GM12878 (cell line): ENCODE data around the gene DRAXIN. TPM values are rescaled to one million over a fixed set of nuclear protein-coding genes. Genes with fewer than 3 reads are reported as not detected.

Source experiments
- ATAC-seq: fragments of 200-7000 bp; cut with Tn5 transposase; 3 replicates; pipeline ENCODE4 v1.9.1; 2020; ENCODE audit warnings: mild to moderate bottlenecking, moderate library complexity
- BruUV-seq: library from RNA; stranded (reverse); fragments of 400-500 nt; replicated peaks from 2 replicates; lab custom pipeline; 2021; lab: Mats Ljungman, UMichigan
- CTCF ChIA-PET: fragments of 300-600 bp; sonication (Branson Sonifier 250); formaldehyde crosslinking; extraction: SDS; loops from one replicate; lab custom pipeline; 2021; ENCODE audit warnings: inconsistent platforms; lab: Yijun Ruan, JAX
- POLR2A ChIA-PET: fragments of 350-600 bp; formaldehyde crosslinking; extraction: SDS; loops from one replicate; lab custom pipeline; 2021; ENCODE audit warnings: inconsistent platforms; lab: Charles Lee
- RAD21 ChIA-PET: fragments of 300-600 bp; sonication (Branson Sonifier 250); formaldehyde crosslinking; loops from one replicate; lab custom pipeline; 2023; ENCODE audit warnings: antibody characterized with exemption; ENCODE audit not compliant: unreplicated experiment; lab: Charles Lee
- SMC1A ChIA-PET: fragments of 300-600 bp; sonication (Branson Sonifier 250); formaldehyde crosslinking; loops from one replicate; lab custom pipeline; 2023; ENCODE audit not compliant: unreplicated experiment, uncharacterized antibody; lab: Charles Lee
- DNase-seq: peaks from one replicate; pipeline ENCODE4 v3.0.0-alpha.2; 2011; ENCODE audit warnings: low read depth, low spot score
- FAIRE-seq: peaks from 3 replicates; lab custom pipeline; 2011; peaks lifted over from hg19 to GRCh38; lab: Jason Lieb, UNC
- H2AFZ ChIP-seq: 2 replicates; pipeline ENCODE4 v1.6.0; 2011; ENCODE audit warnings: low read depth, low read length, control low read depth; ENCODE audit not compliant: control insufficient read depth
- H3K27ac ChIP-seq: 2 replicates; pipeline ENCODE4 v1.5.1; 2011; ENCODE audit warnings: control low read depth; ENCODE audit not compliant: control insufficient read depth, insufficient read depth
- H3K27me3 ChIP-seq, 2 experiments: replicated peaks in 1 of 2; 2 replicates each; pipeline versions ENCODE4 v1.6.0 to v1.6.1; 2011; ENCODE audit warnings: low read length in 1 of 2; ENCODE audit not compliant: control insufficient read depth in 2 of 2, insufficient read depth in 2 of 2
- H3K36me3 ChIP-seq, 2 experiments: 2 replicates each; pipeline ENCODE4 v1.5.1; 2011; ENCODE audit warnings: low read length in 1 of 2; ENCODE audit not compliant: control insufficient read depth in 2 of 2, insufficient read depth in 2 of 2
- H3K4me1 ChIP-seq: 2 replicates; pipeline ENCODE4 v1.6.1; 2011; ENCODE audit warnings: mild to moderate bottlenecking, low read length, moderate library complexity, mixed read lengths; ENCODE audit not compliant: control insufficient read depth, insufficient read depth
- H3K4me2 ChIP-seq: 2 replicates; pipeline ENCODE4 v1.6.0; 2011; ENCODE audit warnings: control low read depth; ENCODE audit not compliant: control insufficient read depth, insufficient read depth
- H3K4me3 ChIP-seq: fragments of 200-600 bp; sonication (generic); 2 replicates; pipeline ENCODE4 v1.5.1; 2016
- H3K79me2 ChIP-seq: 2 replicates; pipeline ENCODE4 v1.6.0; 2011; ENCODE audit warnings: low read length; ENCODE audit not compliant: control insufficient read depth, insufficient read depth
- H3K9ac ChIP-seq: 2 replicates; pipeline ENCODE4 v1.8.0; 2011; ENCODE audit warnings: low read length, control low read depth, mixed read lengths; ENCODE audit not compliant: control insufficient read depth, insufficient read depth
- H3K9me3 ChIP-seq: replicated peaks from 3 replicates; pipeline ENCODE4 v1.5.1; 2011; ENCODE audit warnings: mild to moderate bottlenecking, low read length; ENCODE audit not compliant: control insufficient read depth, insufficient read depth
- H4K20me1 ChIP-seq: 2 replicates; pipeline ENCODE4 v1.6.0; 2011; ENCODE audit not compliant: control insufficient read depth, insufficient read depth
- BCL3 ChIP-seq: IDR thresholded peaks from 2 replicates; pipeline ENCODE4 v1.6.1; 2011; ENCODE audit warnings: borderline replicate concordance, low read depth, mild to moderate bottlenecking, moderate library complexity, low read length; ENCODE audit not compliant: insufficient read depth, poor library complexity, severe bottlenecking
- GATAD2B ChIP-seq: fragments of 450-650 bp; conservative IDR thresholded peaks from 2 replicates; pipeline ENCODE4 v1.6.1; 2017; ENCODE audit warnings: low read depth, mild to moderate bottlenecking, moderate library complexity
- IKZF2 ChIP-seq, 2 experiments: fragments of 450-650 bp; IDR thresholded peaks; 2 replicates each; pipeline ENCODE4 v1.6.1; 2017; ENCODE audit warnings: mild to moderate bottlenecking in 2 of 2, moderate library complexity in 2 of 2
- PAX5 ChIP-seq: IDR thresholded peaks from 2 replicates; pipeline ENCODE4 v1.6.1; 2011; ENCODE audit warnings: low read depth, low read length, borderline replicate concordance
- SP1 ChIP-seq: IDR thresholded peaks from one replicate; pipeline ENCODE4 v1.6.1; 2011; ENCODE audit warnings: low read depth, low read length
- SRF ChIP-seq, 2 experiments: IDR thresholded peaks; 2 replicates each; pipeline ENCODE4 v1.6.1; 2011; ENCODE audit warnings: low read depth in 2 of 2, low read length in 2 of 2, mild to moderate bottlenecking in 1 of 2, moderate library complexity in 1 of 2
- TCF3 ChIP-seq: IDR thresholded peaks from 2 replicates; pipeline ENCODE4 v1.6.1; 2012; ENCODE audit warnings: low read depth, mild to moderate bottlenecking, low read length, borderline replicate concordance; ENCODE audit not compliant: insufficient read depth
- USF1 ChIP-seq: IDR thresholded peaks from 2 replicates; pipeline ENCODE4 v1.6.1; 2011; ENCODE audit warnings: borderline replicate concordance, low read depth, mild to moderate bottlenecking, moderate library complexity, mixed read lengths, low read length; ENCODE audit not compliant: insufficient read depth; ENCODE audit errors: extremely low read length
- WGBS: methylation state at CpG from one replicate; pipeline ENCODE4 v1.1.6; 2016; ENCODE audit warnings: low lambda C conversion rate; ENCODE audit not compliant: insufficient replicate concordance, insufficient coverage; ENCODE audit errors: missing lambda C conversion rate; 5-methylcytosine and 5-hydroxymethylcytosine counted together
- in situ Hi-C: fragments of 300-500 bp; cut with MboI; formaldehyde crosslinking; loops from 9 replicates; pipeline ENCODE4 v1.14.3; 2018; ENCODE audit warnings: mixed read lengths
- intact Hi-C: fragments of 100-400 bp; cut with micrococcal nuclease; formaldehyde crosslinking; loops from one replicate; pipeline ENCODE4 v1.14.2; 2022; ENCODE audit not compliant: unreplicated experiment
- polyA plus RNA-seq, 11 experiments: library from polyadenylated mRNA; depleted of rRNA in 4 of 11; unstranded in 6 of 11; stranded (reverse) in 5 of 11; fragments of >200 nt; fragmentation: Nextera tagmentation in 4 of 11; fragmentation: Illumina TruSeq in 1 of 11; extraction: Ambion mirVana in 4 of 11; extraction: Trizol in 1 of 11; gene quantifications; 1 replicate in 1 of 11; 2 replicates in 10 of 11; pipeline versions ENCODE4 v1.2.1 to v1.2.3, GENCODE V29; 2011 to 2016; ENCODE audit warnings: inconsistent platforms in 2 of 11, missing spikeins in 2 of 11, low read depth in 1 of 11
- total RNA-seq, 4 experiments: library from RNA; depleted of rRNA in 3 of 4; stranded (reverse); fragments of >200 nt in 3 of 4; fragmentation: Illumina TruSeq in 1 of 4; extraction: Trizol in 1 of 4; gene quantifications; 2 replicates each; pipeline versions ENCODE4 v1.2.1 to v1.2.3, GENCODE V29; 2013 to 2021
- TF ChIP-seq, protein P1 (sequence below): IDR thresholded peaks from 2 replicates; pipeline ENCODE4 v1.6.1; 2012; ENCODE audit warnings: low read length, inconsistent platforms
- TF ChIP-seq, protein P2 (sequence below): IDR thresholded peaks from 2 replicates; pipeline ENCODE4 v1.6.1; 2011; ENCODE audit warnings: mild to moderate bottlenecking, low read depth, low read length, moderate library complexity; ENCODE audit not compliant: insufficient replicate concordance

DRAXIN gene
- total and polyA plus RNA-seq, 10 of the 15 experiments (the other 5 are each of a cell fraction or from before 2014, with no cell fraction given), result 0.01 to 0.05 (median 0.03) TPM; not detected in 3

- SMC1A ChIA-PET, result no interaction called here
- Histone ChIP-seq H4K20me1 (no peaks in the 10 kb centered on the region), H3K4me3 (no peak overlapping the region), H3K79me2 (no peaks in the 10 kb centered on the region), H3K27ac (no peak overlapping the region), H3K27me3 (peaks cover 2 to 7% of the 10 kb centered on the region in 2 experiments), H3K36me3 (no peaks in the 10 kb centered on the region), H3K9ac (no peak overlapping the region), H3K4me1 (no peaks in the 10 kb centered on the region), H3K9me3 (no peaks in the 10 kb centered on the region), H2AFZ (no peak overlapping the region), H3K4me2 (no peak overlapping the region)
- 59% methylated on average over 15 of the region's 15 CpGs for WGBS
- no peak for TF ChIP-seq IKZF2 (IDR thresholded peaks at IDR 0.05)
- DNase-seq, result no peak
- in situ Hi-C loops, result no loop called here
- no peak for FAIRE-seq
- RAD21 ChIA-PET, result no interaction called here
- ATAC-seq, result no peak
- intact Hi-C loops, result no loop called here
- CTCF ChIA-PET, result no interaction called here
- BruUV-seq, result no TSS peak
- POLR2A ChIA-PET, result no interaction called here
These were observed 10.0 kb downstream of the DRAXIN start for GRCh38 chr1:11701551-11701961.

GRCh38 chr1:11701981-11702803 lies 10.7 kb downstream of the DRAXIN start:
- no peak overlapping the region for H3K27ac ChIP-seq
- 58% methylated on average over 15 of the region's 15 CpGs for WGBS
- no TSS peak for BruUV-seq
- ChIA-PET RAD21 (no interaction called here), SMC1A (no interaction called here), POLR2A (no interaction called here), CTCF (no interaction called here)
- DNase-seq (no peak), ATAC-seq (no peak), FAIRE-seq (no peak)
- H3K9ac ChIP-seq, result no peak overlapping the region
- no peaks in the 10 kb centered on the region for H3K9me3 ChIP-seq
- no peak overlapping the region for H3K4me2 ChIP-seq
- no peak overlapping the region for H3K4me3 ChIP-seq
- no peaks in the 10 kb centered on the region for H4K20me1 ChIP-seq
- no peaks in the 10 kb centered on the region for H3K79me2 ChIP-seq
- no peaks in the 10 kb centered on the region for H3K36me3 ChIP-seq
- intact Hi-C loops (no loop called here), in situ Hi-C loops (no loop called here)
- H3K27me3 ChIP-seq, result peaks cover 2 to 7% of the 10 kb centered on the region in 2 experiments
- H2AFZ ChIP-seq, result no peak overlapping the region
- H3K4me1 ChIP-seq, result no peaks in the 10 kb centered on the region
- TF ChIP-seq SRF (IDR thresholded peaks at IDR 0.05; ENCODE audit: low read depth in 2 of 2, low read length in 2 of 2) (no peak), TCF3 (0 out of 2 replicates have a peak, but pooled peaks have one; percentile 32), PAX5 (no peak), GATAD2B (no peak), BCL3 (peak; percentile 97), SP1 (no peak), USF1 (no peak)
- TF ChIP-seq, protein P1, sequence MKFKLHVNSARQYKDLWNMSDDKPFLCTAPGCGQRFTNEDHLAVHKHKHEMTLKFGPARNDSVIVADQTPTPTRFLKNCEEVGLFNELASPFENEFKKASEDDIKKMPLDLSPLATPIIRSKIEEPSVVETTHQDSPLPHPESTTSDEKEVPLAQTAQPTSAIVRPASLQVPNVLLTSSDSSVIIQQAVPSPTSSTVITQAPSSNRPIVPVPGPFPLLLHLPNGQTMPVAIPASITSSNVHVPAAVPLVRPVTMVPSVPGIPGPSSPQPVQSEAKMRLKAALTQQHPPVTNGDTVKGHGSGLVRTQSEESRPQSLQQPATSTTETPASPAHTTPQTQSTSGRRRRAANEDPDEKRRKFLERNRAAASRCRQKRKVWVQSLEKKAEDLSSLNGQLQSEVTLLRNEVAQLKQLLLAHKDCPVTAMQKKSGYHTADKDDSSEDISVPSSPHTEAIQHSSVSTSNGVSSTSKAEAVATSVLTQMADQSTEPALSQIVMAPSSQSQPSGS, result no peak
- TF ChIP-seq, protein P2, sequence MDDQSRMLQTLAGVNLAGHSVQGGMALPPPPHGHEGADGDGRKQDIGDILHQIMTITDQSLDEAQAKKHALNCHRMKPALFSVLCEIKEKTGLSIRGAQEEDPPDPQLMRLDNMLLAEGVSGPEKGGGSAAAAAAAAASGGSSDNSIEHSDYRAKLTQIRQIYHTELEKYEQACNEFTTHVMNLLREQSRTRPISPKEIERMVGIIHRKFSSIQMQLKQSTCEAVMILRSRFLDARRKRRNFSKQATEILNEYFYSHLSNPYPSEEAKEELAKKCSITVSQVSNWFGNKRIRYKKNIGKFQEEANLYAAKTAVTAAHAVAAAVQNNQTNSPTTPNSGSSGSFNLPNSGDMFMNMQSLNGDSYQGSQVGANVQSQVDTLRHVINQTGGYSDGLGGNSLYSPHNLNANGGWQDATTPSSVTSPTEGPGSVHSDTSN, result peak; percentile 39
